Activated CD8-positive, alpha-beta memory T cell treated with anti-CD3 and anti-CD28 coated beads for 24 hours (primary cell): Measurements from ENCODE around the gene KCND2.

Experiments used
- DNase-seq: peaks from one replicate; pipeline ENCODE4 v3.0.0-alpha.2; 2020

Gene KCND2

GRCh38 chr7:120412139-120413050 lies 139.4 kb downstream of the KCND2 start:
- DNase-seq, result no peak

- no peak for DNase-seq
Observed at GRCh38 chr7:120413164-120413563, 140.2 kb downstream of the KCND2 start.

- no peak for DNase-seq
Observed at GRCh38 chr7:120417244-120417979, 144.4 kb downstream of the KCND2 start.

GRCh38 chr7:120421151-120421651 lies 148.2 kb downstream of the KCND2 start:
- no peak for DNase-seq

- DNase-seq, result no peak
Observed at GRCh38 chr7:120431016-120431415, 158.0 kb downstream of the KCND2 start.

GRCh38 chr7:120436487-120437060 lies 163.6 kb downstream of the KCND2 start:
- no peak for DNase-seq

- DNase-seq, result no peak
Observed at GRCh38 chr7:120441850-120442249, 168.9 kb downstream of the KCND2 start.

GRCh38 chr7:120442838-120443237 lies 169.9 kb downstream of the KCND2 start:
- no peak for DNase-seq

GRCh38 chr7:120444650-120445049 lies 171.7 kb downstream of the KCND2 start:
- no peak for DNase-seq

GRCh38 chr7:120445276-120445675 lies 172.3 kb downstream of the KCND2 start:
- no peak for DNase-seq

GRCh38 chr7:120452665-120453064 lies 179.7 kb downstream of the KCND2 start:
- no peak for DNase-seq

GRCh38 chr7:120456699-120457098 lies 183.7 kb downstream of the KCND2 start:
- DNase-seq, result no peak

- no peak for DNase-seq
Observed at GRCh38 chr7:120460949-120461348, 188.0 kb downstream of the KCND2 start.

- DNase-seq, result no peak
Observed at GRCh38 chr7:120462991-120463390, 190.0 kb downstream of the KCND2 start.

GRCh38 chr7:120464104-120464503 lies 191.1 kb downstream of the KCND2 start:
- no peak for DNase-seq

GRCh38 chr7:120467676-120468075 lies 194.7 kb downstream of the KCND2 start:
- no peak for DNase-seq

- no peak for DNase-seq
Observed at GRCh38 chr7:120468611-120469010, 195.6 kb downstream of the KCND2 start.

- DNase-seq, result no peak
Observed at GRCh38 chr7:120472892-120473291, 199.9 kb downstream of the KCND2 start.

- DNase-seq, result no peak
Observed at GRCh38 chr7:120473352-120473751, 200.4 kb downstream of the KCND2 start.

- no peak for DNase-seq
Observed at GRCh38 chr7:120475994-120476393, 203.0 kb downstream of the KCND2 start.

GRCh38 chr7:120480472-120480871 lies 207.5 kb downstream of the KCND2 start:
- no peak for DNase-seq

GRCh38 chr7:120480930-120481329 lies 208.0 kb downstream of the KCND2 start:
- no peak for DNase-seq

- DNase-seq, result no peak
Observed at GRCh38 chr7:120486164-120486563, 213.2 kb downstream of the KCND2 start.

- no peak for DNase-seq
Observed at GRCh38 chr7:120502132-120502531, 229.2 kb downstream of the KCND2 start.
